Sciatic nerve (tissue), 2 donors: Measurements from ENCODE around the gene MAML2. TPM values are rescaled to one million over a fixed set of nuclear protein-coding genes. Genes with fewer than 3 reads are reported as not detected.

Source experiments
- ATAC-seq: fragments of 200-7000 bp; cut with Tn5 transposase; one replicate; pipeline ENCODE4 v1.9.1; 2020; ENCODE audit warnings: mild to moderate bottlenecking, moderate library complexity
- DNase-seq: peaks from one replicate; pipeline ENCODE4 v3.0.0-alpha.2; 2020; ENCODE audit warnings: low spot score
- intact Hi-C: fragments of 100-400 bp; cut with DNase I; formaldehyde crosslinking; loops from one replicate; pipeline ENCODE4 v1.14.2; 2022
- total RNA-seq: library from RNA; stranded (reverse); fragmentation: NEBNext Ultra II Directional; extraction: Animal tissue kit (Norgen Biotek cat#: 25700); gene quantifications from one replicate; pipeline ENCODE4 v1.2.1, GENCODE V29; 2021
- donor health status: DM: no; HTN: no; CAD: no.
- donor health status: DM: no; HTN: no; CAD: no.

MAML2 gene
- total RNA-seq, 1 donor from 2014 or later, result 30.4 TPM

DNA sequence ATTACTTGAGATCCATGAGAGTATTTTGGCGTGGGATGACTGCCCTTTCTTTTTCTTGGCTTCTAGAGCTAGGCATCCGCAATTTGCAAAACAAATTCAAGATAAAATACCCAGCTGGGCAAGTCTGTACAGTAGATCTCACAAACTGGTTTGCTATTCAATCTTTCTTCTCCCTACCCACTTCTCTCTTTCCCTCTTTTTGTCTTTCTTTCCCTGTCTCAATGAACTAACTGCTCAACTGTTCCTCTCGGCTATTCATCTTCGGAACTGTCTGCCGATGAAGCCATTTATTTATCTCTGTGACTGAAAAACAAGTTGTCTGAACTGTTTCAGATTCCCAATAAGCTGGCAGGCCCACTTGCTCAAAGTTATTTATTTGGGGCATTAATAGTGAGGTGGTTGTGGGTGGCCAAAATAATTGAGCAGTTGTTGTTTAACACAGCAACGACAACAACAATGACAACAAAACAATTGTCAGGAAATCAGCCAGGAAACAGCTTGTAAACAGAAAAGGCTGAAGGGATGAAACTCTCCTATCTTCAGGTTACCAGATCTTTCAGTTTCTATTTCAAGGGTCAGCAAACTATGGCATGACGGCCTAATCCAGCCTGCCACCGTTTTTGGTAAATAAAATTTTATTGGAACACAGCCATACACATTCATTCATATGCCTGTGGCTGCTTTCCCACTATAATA, 343.1 kb downstream of the MAML2 start:
- ATAC-seq, result no peak

DNA sequence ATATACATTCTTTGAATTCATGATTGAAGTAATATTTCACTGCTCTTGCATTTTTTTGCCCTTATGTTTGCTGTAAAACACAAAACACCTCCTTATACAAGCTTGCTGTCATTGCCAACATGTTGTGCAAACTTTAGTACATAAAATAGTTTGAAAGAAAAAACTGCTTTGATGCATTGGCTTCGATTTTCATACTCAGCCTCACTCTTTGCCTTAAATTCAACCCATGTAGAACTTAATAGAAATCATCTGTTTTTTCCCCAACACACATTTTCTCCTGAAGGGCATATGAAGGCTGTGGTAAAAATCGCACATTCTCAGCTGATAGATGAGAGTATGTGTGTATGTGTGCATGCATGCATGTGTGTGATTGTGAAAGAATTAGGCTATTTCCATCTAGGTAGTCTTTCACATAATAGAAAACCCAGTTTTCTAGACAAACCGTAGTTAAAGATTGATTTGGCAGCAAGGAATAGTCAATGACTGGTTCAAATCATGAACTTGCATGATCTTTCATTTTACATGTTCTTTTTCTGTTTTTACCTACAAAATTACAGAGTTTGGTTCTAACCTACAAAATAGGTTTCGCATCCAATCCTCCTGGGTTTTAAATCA, 346.3 kb downstream of the MAML2 start:
- DNase-seq (no peak), ATAC-seq (no peak)
- intact Hi-C loops, result no loop called here

More for the DNA sequence above, 343.1 kb downstream of the MAML2 start:
- intact Hi-C loops, result no loop called here
- no peak for DNase-seq

DNA sequence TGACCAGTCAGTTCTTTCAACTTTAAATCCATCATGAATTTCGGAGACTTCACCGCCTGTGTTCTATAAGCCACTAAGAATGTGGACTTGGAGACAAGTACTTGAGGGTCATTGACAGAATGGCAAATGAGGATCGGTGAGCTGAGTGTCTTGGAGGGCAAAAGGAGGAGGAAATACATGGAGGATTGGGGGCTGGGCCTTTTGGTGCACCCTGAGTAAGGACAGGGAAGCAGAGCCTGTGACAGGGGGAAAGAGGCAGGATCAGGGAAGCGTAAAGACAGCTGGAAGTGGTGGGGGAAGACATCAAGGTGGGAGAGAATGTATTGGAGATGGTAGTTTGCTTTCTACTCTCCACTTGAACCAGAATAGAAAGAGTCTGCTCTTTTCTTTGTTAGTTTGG, 348.7 kb downstream of the MAML2 start:
- DNase-seq (no peak), ATAC-seq (no peak)
- intact Hi-C loops, result no loop called here

DNA sequence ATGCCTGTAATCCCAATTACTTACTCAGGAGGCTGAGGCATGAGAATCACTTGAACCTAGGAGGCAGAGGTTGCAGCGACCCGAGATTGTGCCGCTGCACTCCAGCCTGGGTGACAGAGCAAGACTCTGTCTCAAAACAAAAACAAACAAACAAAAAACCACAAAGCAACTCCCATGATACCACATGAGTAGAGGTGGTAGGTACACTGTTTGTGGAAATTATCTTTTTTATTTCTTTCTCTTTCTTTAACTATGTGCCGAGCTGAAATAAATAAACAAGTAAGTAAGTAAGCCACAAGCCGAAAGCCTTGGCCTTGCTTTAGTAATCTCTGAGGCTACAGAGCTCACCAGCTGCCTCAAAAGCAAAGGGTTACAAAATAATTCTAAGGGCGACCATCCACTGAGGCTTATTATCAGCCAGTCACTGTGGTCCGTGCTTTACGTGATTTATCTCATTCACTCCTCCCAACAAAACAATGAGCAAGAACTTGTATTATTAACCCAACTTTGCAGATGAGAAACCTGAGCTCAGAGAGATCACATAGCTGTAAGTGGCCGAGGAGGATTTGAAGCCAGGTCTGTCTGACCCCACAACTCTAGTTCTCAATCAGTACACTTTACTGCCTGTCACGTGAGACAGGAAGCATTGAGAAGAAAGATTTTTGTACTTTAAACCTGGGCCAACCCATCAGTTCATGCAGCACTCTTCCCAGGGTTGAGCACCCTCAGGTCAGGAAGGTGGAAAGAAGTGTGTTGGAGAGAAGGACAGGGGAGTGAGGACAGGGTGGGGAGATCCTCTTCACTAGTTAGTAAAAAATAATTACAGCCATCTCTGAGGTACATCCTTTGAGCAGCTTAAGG, 349.3 kb downstream of the MAML2 start:
- intact Hi-C loops, result no loop called here
- no peak for DNase-seq
- ATAC-seq, result peak; percentile 15

DNA sequence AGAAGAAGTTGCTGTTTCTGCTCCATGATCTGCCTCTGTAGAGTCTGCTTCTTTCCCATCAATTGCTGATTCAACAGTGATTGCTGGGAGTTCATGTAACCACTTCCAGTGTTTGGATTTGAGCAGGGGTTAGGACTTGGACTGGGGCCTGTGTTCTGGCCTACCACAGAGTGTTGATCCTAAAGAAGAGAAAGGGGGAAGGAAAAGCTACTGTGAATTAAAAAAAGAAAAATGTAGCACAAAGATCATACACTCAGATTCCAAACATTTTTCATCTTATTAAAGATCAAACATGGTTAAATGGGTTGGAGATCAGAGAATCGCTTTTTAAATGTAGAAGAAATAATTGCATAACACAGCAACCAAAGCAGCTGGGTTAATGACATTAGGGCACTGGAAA, 351.4 kb downstream of the MAML2 start:
- ATAC-seq (peak; percentile 73), DNase-seq (no peak)
- intact Hi-C loops, result no loop called here

DNA sequence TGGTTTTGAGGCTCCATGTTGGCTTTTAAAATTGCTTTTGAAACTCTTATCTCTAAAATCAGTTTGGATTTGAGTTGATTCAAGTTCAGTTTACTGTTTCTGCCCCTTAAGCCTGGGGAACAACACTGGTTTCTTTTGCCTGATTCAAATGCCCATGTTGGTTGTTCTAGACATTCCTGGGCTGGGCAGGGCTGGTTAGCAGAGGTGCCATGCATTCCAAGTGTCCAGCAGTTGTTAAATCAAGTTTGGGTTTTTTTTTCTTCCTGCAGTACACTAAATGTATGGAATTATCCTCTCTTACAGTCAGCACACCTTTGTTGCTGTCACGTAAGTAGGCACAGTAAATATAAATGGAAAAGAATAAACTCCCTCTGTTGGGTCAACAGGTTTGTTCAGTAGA, 351.9 kb downstream of the MAML2 start:
- DNase-seq, result no peak
- no peak for ATAC-seq
- intact Hi-C loops, result no loop called here

DNA sequence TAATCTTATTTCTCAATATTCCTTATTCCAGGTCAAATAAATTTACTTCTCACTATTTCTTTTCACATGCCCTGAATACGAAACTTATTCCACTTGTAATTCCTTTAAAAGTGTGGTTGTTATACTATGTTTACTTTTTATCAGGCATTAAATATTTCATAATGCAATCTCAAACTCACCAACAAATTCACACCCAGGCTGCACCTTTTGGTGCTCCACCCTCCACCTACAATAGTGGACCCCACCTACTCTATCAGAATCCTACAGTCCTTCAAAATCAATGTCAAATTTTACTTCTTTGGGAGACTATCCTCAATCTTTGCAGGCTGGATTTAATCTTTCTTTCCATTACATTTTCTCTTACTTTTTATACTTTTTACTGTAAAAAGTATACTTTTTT, 353.2 kb downstream of the MAML2 start:
- ATAC-seq, result no peak
- intact Hi-C loops, result no loop called here
- DNase-seq, result no peak

DNA sequence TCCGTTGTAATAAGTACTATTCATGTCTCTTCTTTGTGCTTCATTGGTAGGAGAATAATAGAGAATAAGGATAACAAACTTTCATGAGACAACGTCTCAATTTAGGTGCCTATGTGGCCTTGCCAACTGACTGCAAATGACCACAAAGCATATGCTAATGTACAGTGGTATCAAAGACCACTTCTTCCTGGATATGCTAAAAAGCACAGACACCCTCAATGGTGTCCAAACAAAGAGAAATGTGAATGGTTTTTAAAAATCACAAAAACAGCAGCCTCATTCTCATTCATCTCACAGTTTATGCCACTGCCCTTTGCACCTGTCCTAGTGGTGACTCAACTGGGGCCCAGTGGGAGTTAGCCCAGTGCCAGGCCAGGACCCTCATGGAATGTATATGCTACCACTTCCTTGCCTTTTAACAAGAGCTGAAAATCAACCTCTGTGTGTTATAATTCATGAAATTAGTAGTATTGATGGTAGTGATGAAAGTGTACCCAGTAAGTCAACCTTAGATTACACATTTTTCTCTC, 353.9 kb downstream of the MAML2 start:
- no peak for ATAC-seq
- intact Hi-C loops, result no loop called here

DNA sequence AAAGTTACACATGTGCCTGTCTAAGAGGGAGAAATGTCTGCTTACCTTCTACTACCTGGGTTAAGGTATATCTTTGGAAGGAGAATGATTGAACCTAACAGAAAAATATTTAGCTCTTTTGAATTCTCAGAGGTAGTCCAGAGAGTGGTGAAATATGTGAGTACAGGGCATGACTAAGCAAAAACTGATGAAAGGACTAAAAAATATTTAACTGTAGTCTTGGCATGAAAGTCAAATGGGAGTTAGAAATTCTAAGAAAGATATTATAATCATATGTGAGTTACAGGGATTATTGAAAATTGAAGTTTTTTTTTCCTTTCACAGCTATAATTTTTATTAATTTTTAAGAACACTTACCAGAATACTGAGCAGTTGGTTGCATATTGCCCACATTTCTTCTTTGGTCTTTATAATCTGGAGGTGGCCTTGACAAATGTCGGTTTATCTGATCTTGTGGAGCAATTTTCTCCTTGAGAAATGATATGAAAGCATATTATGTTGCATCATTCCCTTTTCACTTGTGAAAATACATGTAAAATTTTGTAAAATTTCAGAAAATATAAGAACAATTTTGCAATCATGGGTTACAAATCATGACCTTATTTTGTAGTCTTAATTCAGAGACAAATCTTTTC, 357.7 kb downstream of the MAML2 start:
- intact Hi-C loops, result no loop called here
- no peak for ATAC-seq
- DNase-seq, result no peak

More for the DNA sequence above, 353.9 kb downstream of the MAML2 start:
- DNase-seq, result no peak

DNA sequence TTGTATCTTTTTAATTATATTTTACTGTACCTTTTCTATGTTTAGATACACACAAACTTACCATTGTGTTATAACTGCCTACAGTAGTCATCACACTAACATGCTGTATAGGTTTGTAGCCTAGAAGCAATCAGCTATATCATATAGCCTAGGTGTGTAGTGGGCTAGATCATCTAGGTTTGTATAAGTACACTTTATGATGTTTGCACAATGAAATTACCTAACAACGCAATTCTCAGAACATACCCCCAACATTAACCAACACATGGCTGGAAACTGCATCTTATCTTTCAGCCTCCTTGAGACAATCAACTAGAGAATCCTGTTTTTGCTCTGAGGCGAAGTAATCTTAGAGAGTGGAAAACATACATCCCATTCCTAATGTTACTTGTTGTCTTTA, 358.9 kb downstream of the MAML2 start:
- intact Hi-C loops, result no loop called here
- DNase-seq (no peak), ATAC-seq (no peak)

DNA sequence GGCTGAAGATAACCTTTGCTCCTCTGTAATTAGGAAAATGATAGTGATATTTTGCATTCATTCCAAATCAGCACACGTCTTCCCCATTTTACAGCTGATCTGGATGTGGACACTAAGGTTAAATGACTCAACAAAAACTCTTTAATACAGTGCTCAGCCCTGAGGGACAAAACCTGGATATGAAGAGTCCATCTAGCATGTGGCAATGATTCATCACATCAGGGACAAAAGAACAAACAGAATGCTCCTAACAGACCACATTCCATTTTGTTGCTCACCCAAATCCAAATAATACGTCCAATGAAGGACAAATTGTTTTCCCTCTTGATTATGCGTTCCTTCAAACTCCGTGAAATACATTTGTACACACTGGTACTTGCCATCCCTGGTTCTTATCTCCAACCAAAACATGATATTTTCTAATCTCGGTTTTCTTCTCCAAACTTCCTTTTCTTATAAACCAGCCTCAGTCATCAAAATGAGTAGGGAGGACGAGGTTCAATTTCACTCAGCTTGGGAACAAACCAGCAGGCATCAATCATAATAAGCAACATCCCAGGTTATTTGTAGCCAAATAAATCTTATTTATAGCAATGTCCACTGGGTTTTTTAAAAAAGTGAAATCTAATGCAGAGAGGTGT, 365.3 kb downstream of the MAML2 start:
- ATAC-seq (no peak), DNase-seq (no peak)
- intact Hi-C loops, result no loop called here

DNA sequence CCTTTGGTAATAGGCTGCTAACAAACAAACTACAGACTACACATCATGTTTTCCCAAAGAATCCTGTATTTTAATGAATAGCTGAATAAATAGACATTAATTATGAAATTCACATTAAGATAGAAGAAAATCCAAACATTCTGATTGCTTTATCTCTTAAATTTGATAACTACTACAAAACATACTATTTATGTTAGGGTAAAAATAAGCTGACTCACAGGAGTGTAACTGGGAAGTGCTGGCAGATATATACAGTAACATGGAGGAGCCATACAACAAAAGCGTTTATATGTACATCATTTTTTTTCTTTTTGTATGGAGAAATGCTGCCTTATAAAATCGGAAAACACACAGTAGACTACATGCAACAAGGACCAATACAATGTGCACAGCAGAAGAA, 366.4 kb downstream of the MAML2 start:
- intact Hi-C loops, result no loop called here
- DNase-seq (no peak), ATAC-seq (no peak)

DNA sequence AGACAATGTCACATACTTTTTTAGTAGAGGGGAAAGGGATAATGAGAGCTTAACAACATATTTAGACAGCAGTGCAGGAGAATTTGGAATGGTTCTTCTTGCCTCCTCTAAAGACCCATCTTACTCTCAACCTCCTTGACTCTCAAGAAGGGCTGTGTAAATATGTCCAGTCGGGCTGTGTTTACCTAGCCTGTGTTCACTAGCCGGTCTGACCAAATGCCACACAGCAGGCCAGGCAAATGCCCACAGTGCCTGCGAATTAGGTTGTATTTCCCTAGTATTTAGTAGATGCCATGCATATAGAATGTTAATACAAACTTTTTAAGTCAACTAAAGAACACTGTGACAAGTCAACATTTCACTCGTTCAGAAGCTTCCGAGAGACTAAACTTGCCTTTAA, 367.7 kb downstream of the MAML2 start:
- ATAC-seq (no peak), DNase-seq (no peak)
- intact Hi-C loops, result no loop called here

DNA sequence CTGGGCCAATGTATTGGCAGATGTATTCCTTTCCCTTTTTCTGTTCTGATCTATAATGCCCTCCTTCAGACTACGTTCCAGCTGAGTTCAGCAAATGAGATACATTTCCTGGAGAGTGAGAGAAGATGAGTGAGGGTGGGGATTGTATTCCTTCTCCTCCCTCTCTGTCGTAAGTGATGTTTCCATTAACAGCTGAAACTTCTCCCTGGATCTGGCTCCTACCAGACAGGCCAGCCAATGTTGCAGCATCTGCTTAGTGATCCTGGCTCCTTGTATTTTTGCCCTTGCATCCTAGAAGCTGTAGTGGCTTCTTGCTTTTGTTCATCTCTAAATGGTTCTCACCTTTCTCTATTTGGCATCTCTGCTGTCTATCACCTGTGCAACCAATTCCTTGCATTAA, 370.9 kb downstream of the MAML2 start:
- DNase-seq (no peak), ATAC-seq (no peak)
- intact Hi-C loops, result no loop called here

DNA sequence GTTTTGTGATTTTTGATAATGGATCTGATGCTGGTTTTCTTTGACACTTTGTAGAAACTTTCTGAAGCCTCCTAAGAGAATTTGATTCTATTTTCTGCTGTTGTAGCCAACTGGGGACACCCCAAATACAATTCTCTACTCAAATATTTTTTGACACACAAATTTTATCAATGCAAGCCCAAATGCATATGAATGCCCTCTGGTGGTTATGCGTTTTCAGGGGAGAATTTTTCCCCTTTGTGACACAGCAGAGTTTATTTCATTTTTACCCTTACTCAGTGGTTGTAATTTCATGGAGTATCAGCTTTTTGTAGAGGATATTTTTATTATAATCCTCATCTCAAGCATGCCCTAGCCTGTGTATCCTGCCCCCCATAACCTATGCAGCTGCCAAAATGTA, 374.4 kb downstream of the MAML2 start:
- ATAC-seq, result no peak
- intact Hi-C loops, result no loop called here
- DNase-seq, result no peak

DNA sequence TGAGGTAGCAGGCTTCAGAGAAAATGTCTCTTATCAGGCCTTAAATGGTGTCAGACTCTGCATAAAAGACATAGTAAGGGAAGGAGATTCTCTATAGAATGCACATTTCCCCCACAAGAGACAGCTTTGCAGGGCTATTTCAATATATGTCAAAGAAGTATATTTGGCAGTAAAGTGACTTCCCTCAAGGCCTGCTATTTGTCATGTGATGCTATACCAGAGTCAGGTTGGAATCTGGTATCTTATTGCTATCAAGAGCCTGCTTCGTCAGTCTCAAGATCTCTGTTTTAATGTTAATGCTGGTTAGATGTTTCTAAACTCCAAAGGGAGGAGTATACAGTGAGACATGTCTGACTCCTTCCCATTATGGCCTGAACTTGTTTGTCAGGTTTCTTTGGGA, 378.7 kb downstream of the MAML2 start:
- ATAC-seq (no peak), DNase-seq (no peak)
- intact Hi-C loops, result no loop called here

DNA sequence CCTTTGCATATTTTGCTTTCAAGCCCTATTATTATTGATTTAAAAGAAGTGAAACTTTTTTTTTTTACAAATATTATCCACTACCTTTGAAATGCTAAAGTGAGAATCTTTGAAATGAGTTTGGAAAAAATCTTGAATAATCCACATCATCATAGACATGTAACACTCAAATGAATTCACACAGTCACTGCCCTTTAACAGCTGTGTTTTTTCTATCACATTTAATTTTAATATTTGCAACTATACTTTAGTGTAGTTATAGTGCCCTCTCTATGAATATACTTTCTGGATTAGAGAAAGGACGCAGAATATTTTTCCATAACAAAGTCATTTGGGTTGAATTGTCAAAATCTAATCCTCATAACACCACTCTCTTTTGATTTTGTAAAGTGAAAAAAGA, 381.2 kb downstream of the MAML2 start:
- DNase-seq (no peak), ATAC-seq (no peak)
- intact Hi-C loops, result no loop called here

DNA sequence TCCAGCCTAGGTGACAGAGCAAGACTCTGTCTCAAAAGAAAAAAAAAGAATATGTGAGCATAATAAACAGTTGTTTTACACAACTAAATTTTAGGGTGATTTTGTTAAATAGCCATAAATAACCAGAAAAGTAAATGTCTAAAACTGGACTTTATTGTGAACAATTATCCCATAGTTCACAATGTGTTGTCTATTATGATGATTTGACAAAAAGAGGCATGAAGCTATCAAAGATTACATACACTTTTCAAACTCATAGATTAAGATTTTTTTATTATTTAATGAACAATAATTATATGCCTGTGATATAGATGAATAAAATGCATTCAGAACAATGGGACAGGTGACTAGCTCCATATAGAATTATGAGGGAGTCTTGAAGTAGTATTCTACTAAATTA, 392.1 kb downstream of the MAML2 start:
- DNase-seq (no peak), ATAC-seq (no peak)
- intact Hi-C loops, result no loop called here

DNA sequence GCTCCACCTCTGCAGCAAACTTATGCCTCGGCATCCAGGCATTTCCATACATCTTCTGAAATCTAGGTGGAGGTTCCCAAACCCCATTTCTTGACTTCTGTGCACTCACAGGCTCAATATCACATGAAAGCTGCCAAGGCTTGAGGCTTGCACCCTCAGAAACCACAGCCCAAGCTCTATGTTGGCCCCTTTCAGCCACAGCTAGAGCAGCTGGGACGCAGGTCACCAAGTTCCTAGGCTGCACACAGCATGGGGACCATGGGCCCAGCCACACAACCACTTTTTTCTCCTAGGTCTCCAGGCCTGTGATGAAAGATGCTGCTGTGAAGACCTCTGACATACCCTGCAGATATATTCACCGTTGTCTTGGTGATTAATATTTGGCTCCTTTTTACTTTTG, 394.4 kb downstream of the MAML2 start:
- intact Hi-C loops, result no loop called here
- no peak for ATAC-seq

More for the DNA sequence above, 394.4 kb downstream of the MAML2 start:
- no peak for DNase-seq
